HEK293 (cell line): ENCODE measurements around the gene ARPC5L.

Source experiments
- BCL11A ChIP-seq: fragments of 450-650 bp; formaldehyde crosslinking; IDR thresholded peaks from 2 replicates; pipeline ENCODE4 v1.5.1; 2016; ENCODE audit warnings: low read depth, missing biosample characterization, missing genetic modification characterization
- ELK4 ChIP-seq: IDR thresholded peaks from 2 replicates; pipeline ENCODE4 v1.6.1; 2011; ENCODE audit warnings: mild to moderate bottlenecking, low read depth, low read length, borderline replicate concordance
- FEZF1 ChIP-seq: fragments of 450-650 bp; formaldehyde crosslinking; IDR thresholded peaks from 2 replicates; pipeline ENCODE4 v1.5.1; 2016; ENCODE audit warnings: missing biosample characterization, missing genetic modification characterization
- GFI1B ChIP-seq: fragments of 450-650 bp; formaldehyde crosslinking; IDR thresholded peaks from 2 replicates; pipeline ENCODE4 v1.5.1; 2016; ENCODE audit warnings: missing biosample characterization, missing genetic modification characterization
- GLIS1 ChIP-seq: fragments of 450-650 bp; formaldehyde crosslinking; IDR thresholded peaks from 2 replicates; pipeline ENCODE4 v1.5.1; 2016; ENCODE audit warnings: missing biosample characterization, missing genetic modification characterization
- HOXA7 ChIP-seq: sonication (generic); formaldehyde crosslinking; IDR thresholded peaks from 2 replicates; pipeline ENCODE4 v1.8.1; 2022; ENCODE audit warnings: missing genetic modification reagents, borderline replicate concordance
- SALL2 ChIP-seq: fragments of 450-650 bp; formaldehyde crosslinking; IDR thresholded peaks from 2 replicates; pipeline ENCODE4 v1.5.0; 2017; ENCODE audit warnings: missing biosample characterization, mild to moderate bottlenecking, missing genetic modification characterization, borderline replicate concordance
- ZBTB10 ChIP-seq: fragments of 450-650 bp; formaldehyde crosslinking; IDR thresholded peaks from 2 replicates; pipeline ENCODE4 v1.5.1; 2016; ENCODE audit warnings: missing biosample characterization, missing genetic modification characterization
- ZBTB48 ChIP-seq: fragments of 450-650 bp; formaldehyde crosslinking; IDR thresholded peaks from 2 replicates; pipeline ENCODE4 v1.5.1; 2016; ENCODE audit warnings: missing biosample characterization, missing genetic modification characterization
- ZFHX2 ChIP-seq: fragments of 450-650 bp; formaldehyde crosslinking; conservative IDR thresholded peaks from 2 replicates; pipeline ENCODE4 v1.5.1; 2016; ENCODE audit warnings: missing biosample characterization, missing genetic modification characterization
- ZFP37 ChIP-seq: fragments of 450-650 bp; formaldehyde crosslinking; IDR thresholded peaks from 2 replicates; pipeline ENCODE4 v1.5.1; 2016; ENCODE audit warnings: missing biosample characterization, missing genetic modification characterization
- ZFP41 ChIP-seq: fragments of 450-650 bp; formaldehyde crosslinking; IDR thresholded peaks from 2 replicates; pipeline ENCODE4 v1.5.1; 2016; ENCODE audit warnings: missing biosample characterization, missing genetic modification characterization, borderline replicate concordance
- ZNF174 ChIP-seq: fragments of 450-650 bp; formaldehyde crosslinking; IDR thresholded peaks from 2 replicates; pipeline ENCODE4 v1.5.0; 2017; ENCODE audit warnings: missing biosample characterization, mild to moderate bottlenecking, missing genetic modification characterization
- ZNF266 ChIP-seq: fragments of 450-650 bp; formaldehyde crosslinking; IDR thresholded peaks from 2 replicates; pipeline ENCODE4 v1.5.1; 2016; ENCODE audit warnings: missing biosample characterization, missing genetic modification characterization, low read depth
- ZNF280C ChIP-seq: fragments of 450-650 bp; formaldehyde crosslinking; IDR thresholded peaks from 2 replicates; pipeline ENCODE4 v1.5.1; 2016; ENCODE audit warnings: missing biosample characterization, missing genetic modification characterization
- ZNF423 ChIP-seq: fragments of 450-650 bp; formaldehyde crosslinking; IDR thresholded peaks from 2 replicates; pipeline ENCODE4 v1.5.1; 2016; ENCODE audit warnings: missing biosample characterization, missing genetic modification characterization
- ZNF501 ChIP-seq: fragments of 450-650 bp; formaldehyde crosslinking; IDR thresholded peaks from 2 replicates; pipeline ENCODE4 v1.5.1; 2016; ENCODE audit warnings: missing biosample characterization, missing genetic modification characterization
- ZNF585B ChIP-seq: fragments of 450-650 bp; formaldehyde crosslinking; IDR thresholded peaks from 2 replicates; pipeline ENCODE4 v1.5.1; 2016; ENCODE audit warnings: missing biosample characterization, missing genetic modification characterization
- ZNF610 ChIP-seq: fragments of 450-650 bp; formaldehyde crosslinking; IDR thresholded peaks from 2 replicates; pipeline ENCODE4 v1.5.1; 2016; ENCODE audit warnings: missing biosample characterization, missing genetic modification characterization, borderline replicate concordance
- ZNF621 ChIP-seq: fragments of 450-650 bp; formaldehyde crosslinking; IDR thresholded peaks from 2 replicates; pipeline ENCODE4 v1.5.1; 2017; ENCODE audit warnings: missing biosample characterization, missing genetic modification characterization
- ZNF654 ChIP-seq: fragments of 450-650 bp; formaldehyde crosslinking; IDR thresholded peaks from 2 replicates; pipeline ENCODE4 v1.5.1; 2016; ENCODE audit warnings: low read depth, missing biosample characterization, missing genetic modification characterization
- ZNF660 ChIP-seq: fragments of 450-650 bp; IDR thresholded peaks from 2 replicates; pipeline ENCODE4 v1.5.1; 2018; ENCODE audit warnings: missing biosample characterization, mild to moderate bottlenecking, missing genetic modification characterization
- ZNF677 ChIP-seq: fragments of 450-650 bp; IDR thresholded peaks from 2 replicates; pipeline ENCODE4 v1.5.0; 2018; ENCODE audit warnings: missing biosample characterization, mild to moderate bottlenecking, missing genetic modification characterization, moderate library complexity
- ZNF704 ChIP-seq: fragments of 450-650 bp; formaldehyde crosslinking; IDR thresholded peaks from 2 replicates; pipeline ENCODE4 v1.5.1; 2016; ENCODE audit warnings: missing biosample characterization, missing genetic modification characterization
- ZNF747 ChIP-seq: fragments of 450-650 bp; formaldehyde crosslinking; IDR thresholded peaks from 2 replicates; pipeline ENCODE4 v1.5.1; 2016; ENCODE audit warnings: missing biosample characterization, missing genetic modification characterization
- ZNF76 ChIP-seq: fragments of 450-650 bp; formaldehyde crosslinking; IDR thresholded peaks from 2 replicates; pipeline ENCODE4; 2016; ENCODE audit warnings: low read depth, missing biosample characterization, missing genetic modification characterization, borderline replicate concordance
- ZSCAN18 ChIP-seq: fragments of 450-650 bp; formaldehyde crosslinking; IDR thresholded peaks from 2 replicates; pipeline ENCODE4 v1.5.1; 2016; ENCODE audit warnings: missing biosample characterization, missing genetic modification characterization
- ZSCAN4 ChIP-seq: fragments of 450-650 bp; formaldehyde crosslinking; IDR thresholded peaks from 2 replicates; pipeline ENCODE4 v1.5.1; 2017; ENCODE audit warnings: missing biosample characterization, missing genetic modification characterization

The ARPC5L gene

GRCh38 chr9:124868511-124869465, 6.9 kb downstream of the ARPC5L start (continued):
- TF ChIP-seq HOXA7 (no peak; the same call in 1 of the 2 replicates), SALL2 (no peak), ZNF423 (tag by site-specific recombination) (no peak), ELK4 (peak; percentile 64; the same call in 1 of the 2 replicates), ZFP41 (tag by site-specific recombination) (no peak), ZFHX2 (tag by site-specific recombination) (peak; percentile 83), ZNF677 (tag by site-specific recombination) (no peak), ZNF621 (tag by site-specific recombination) (no peak), ZSCAN18 (no peak), GLIS1 (tag by site-specific recombination) (no peak), ZFP37 (tag by site-specific recombination) (peak; percentile 34; the same call in 1 of the 2 replicates), ZSCAN4 (no peak), ZNF585B (tag by site-specific recombination) (no peak), ZNF280C (tag by site-specific recombination) (no peak), ZNF660 (peak; percentile 55; the same call in 1 of the 2 replicates), ZBTB10 (tag by site-specific recombination) (no peak), ZNF501 (tag by site-specific recombination) (no peak; the same call in 1 of the 2 replicates), GFI1B (tag by site-specific recombination) (no peak), ZBTB48 (tag by site-specific recombination) (peak; percentile 65), ZNF747 (tag by site-specific recombination) (no peak), ZNF610 (no peak), ZNF174 (tag by site-specific recombination) (no peak), ZNF76 (tag by site-specific recombination) (no peak), ZNF654 (no peak), FEZF1 (tag by site-specific recombination) (no peak), BCL11A (tag by site-specific recombination) (no peak), ZNF704 (0 out of 2 replicates have a peak, but pooled peaks have one; percentile 9), ZNF266 (no peak)
